C4-2B (cell line): ENCODE data around the gene ORM2.

ENCODE experiments used
- CTCF ChIP-seq: fragments of 450-650 bp; conservative IDR thresholded peaks from 2 replicates; pipeline ENCODE4 v1.5.1; 2017; ENCODE audit warnings: mild to moderate bottlenecking
- ZFX ChIP-seq: fragments of 450-650 bp; IDR thresholded peaks from 2 replicates; pipeline ENCODE4 v1.6.1; 2017

- no peak for TF ChIP-seq CTCF
- no peak for TF ChIP-seq ZFX
Measured at GRCh38 chr9:114282507-114282906, 47.2 kb upstream of the ORM2 start.
